Calu3 (cell line): ENCODE results near the gene SHC4. TPM values are rescaled to one million over a fixed set of nuclear protein-coding genes. Genes with fewer than 3 reads are reported as not detected.

Source experiments
- BruUV-seq: library from RNA; stranded (reverse); fragments of 400-500 nt; replicated peaks from 2 replicates; lab custom pipeline; 2021; lab: Mats Ljungman, UMichigan
- CTCF ChIA-PET: fragments of 300-600 bp; sonication (Branson Sonifier 250); formaldehyde crosslinking; loops from one replicate; lab custom pipeline; 2022; ENCODE audit warnings: antibody characterized with exemption; lab: Charles Lee
- DNase-seq: peaks from one replicate; pipeline ENCODE4 v3.0.0; 2022
- H3K27ac Mint-ChIP-seq: one replicate; pipeline ENCODE4 v1.8.0; 2022; ENCODE audit warnings: mixed read lengths; ENCODE audit not compliant: unreplicated experiment
- H3K27me3 Mint-ChIP-seq: one replicate; pipeline ENCODE4 v1.8.0; 2022; ENCODE audit warnings: mixed read lengths; ENCODE audit not compliant: unreplicated experiment
- H3K36me3 Mint-ChIP-seq: one replicate; pipeline ENCODE4 v1.8.0; 2022; ENCODE audit warnings: mild to moderate bottlenecking, moderate library complexity, mixed read lengths; ENCODE audit not compliant: insufficient read depth, unreplicated experiment
- H3K4me1 Mint-ChIP-seq: one replicate; pipeline ENCODE4 v1.8.0; 2022; ENCODE audit warnings: mild to moderate bottlenecking, low read depth, mixed read lengths; ENCODE audit not compliant: unreplicated experiment
- H3K4me3 Mint-ChIP-seq: one replicate; pipeline ENCODE4 v1.8.0; 2022; ENCODE audit warnings: mild to moderate bottlenecking, low read depth, moderate library complexity, mixed read lengths; ENCODE audit not compliant: unreplicated experiment
- H3K9me3 Mint-ChIP-seq: one replicate; pipeline ENCODE4 v1.8.0; 2022; ENCODE audit warnings: low read depth, mixed read lengths; ENCODE audit not compliant: unreplicated experiment
- CTCF ChIP-seq: fragments of 200-600 bp; IDR thresholded peaks from one replicate; pipeline ENCODE4 v1.8.0; 2022; ENCODE audit warnings: antibody characterized with exemption; ENCODE audit not compliant: unreplicated experiment
- intact Hi-C: fragments of 100-400 bp; cut with micrococcal nuclease; formaldehyde crosslinking; loops from one replicate; pipeline ENCODE4 v1.10.0; 2022; ENCODE audit not compliant: unreplicated experiment
- total RNA-seq: library from RNA; stranded (reverse); gene quantifications from 2 replicates; pipeline ENCODE4 v1.2.3, GENCODE V29; 2022

SHC4 gene
- total RNA-seq, 1 experiment from 2014 or later: 1.2 TPM

DNA sequence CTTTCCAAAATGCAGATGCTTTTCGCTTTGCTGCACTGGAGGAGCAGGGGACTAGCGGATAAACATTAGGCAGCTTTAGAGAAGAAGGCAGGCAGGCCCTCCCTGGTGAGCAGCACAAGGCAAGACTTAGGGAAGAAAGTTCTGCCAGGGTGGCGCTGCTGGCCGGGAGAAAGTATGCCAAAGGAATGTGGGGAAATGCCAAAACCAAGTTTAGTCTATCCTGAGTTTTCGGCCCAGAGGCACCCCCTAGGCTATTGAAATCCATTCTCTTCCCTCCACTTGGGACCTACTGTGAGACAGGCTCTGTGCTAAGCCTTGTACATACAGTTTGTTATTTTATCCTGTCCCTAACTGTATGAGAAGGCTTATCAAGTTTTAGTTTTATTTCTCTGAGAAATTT lies 9.2 kb downstream of the SHC4 start:
- DNase-seq: no peak
- Mint-ChIP-seq H3K9me3 (no peaks in the 10 kb centered on the region), H3K4me1 (no peaks in the 10 kb centered on the region), H3K27me3 (no peaks in the 10 kb centered on the region), H3K36me3 (no peaks in the 10 kb centered on the region), H3K4me3 (no peak overlapping the region), H3K27ac (no peak overlapping the region)
- CTCF ChIA-PET: no interaction called here
- intact Hi-C loops: no loop called here
- BruUV-seq: no TSS peak
- TF ChIP-seq CTCF: no peak

GRCh38 chr15:48946840-48947187 lies 16.9 kb downstream of the SHC4 start:
- H3K4me3 Mint-ChIP-seq: no peak overlapping the region
- H3K36me3 Mint-ChIP-seq: no peaks in the 10 kb centered on the region
- H3K4me1 Mint-ChIP-seq: peaks cover 19% of the 10 kb centered on the region
- no peak for TF ChIP-seq CTCF
- no peaks in the 10 kb centered on the region for H3K27me3 Mint-ChIP-seq
- H3K9me3 Mint-ChIP-seq: peaks cover 3% of the 10 kb centered on the region
- H3K27ac Mint-ChIP-seq: peak overlapping the region; percentile 95
- BruUV-seq: no TSS peak
- CTCF ChIA-PET: interaction anchor here (1.4 kb wide), 1 partner anchor 29 kb away, joined by 4 read pairs; no protein-coding TSS in a partner anchor
- intact Hi-C loops: loop anchor here (2.0 kb wide), 2 partner anchors 16 to 76 kb away; partner anchors contain the start of gene SHC4
- no peak for DNase-seq

GRCh38 chr15:48946074-48946839 lies 17.5 kb downstream of the SHC4 start:
- no peak overlapping the region for H3K4me3 Mint-ChIP-seq
- intact Hi-C loops: loop anchor here (2.0 kb wide), 2 partner anchors 17 to 75 kb away; partner anchors contain the start of gene SHC4
- peaks cover 3% of the 10 kb centered on the region for H3K9me3 Mint-ChIP-seq
- peak; percentile 66 for DNase-seq
- no peak for TF ChIP-seq CTCF
- H3K4me1 Mint-ChIP-seq: peaks cover 21% of the 10 kb centered on the region
- H3K27me3 Mint-ChIP-seq: no peaks in the 10 kb centered on the region
- no peaks in the 10 kb centered on the region for H3K36me3 Mint-ChIP-seq
- peak overlapping the region; percentile 95 for H3K27ac Mint-ChIP-seq
- CTCF ChIA-PET: interaction anchor here (0.9 to 1.5 kb wide), 7 partner anchors 16 to 84 kb away, joined by 3 to 6 read pairs (median 5); partner anchors contain the start of gene EID1
- BruUV-seq: no TSS peak

DNA sequence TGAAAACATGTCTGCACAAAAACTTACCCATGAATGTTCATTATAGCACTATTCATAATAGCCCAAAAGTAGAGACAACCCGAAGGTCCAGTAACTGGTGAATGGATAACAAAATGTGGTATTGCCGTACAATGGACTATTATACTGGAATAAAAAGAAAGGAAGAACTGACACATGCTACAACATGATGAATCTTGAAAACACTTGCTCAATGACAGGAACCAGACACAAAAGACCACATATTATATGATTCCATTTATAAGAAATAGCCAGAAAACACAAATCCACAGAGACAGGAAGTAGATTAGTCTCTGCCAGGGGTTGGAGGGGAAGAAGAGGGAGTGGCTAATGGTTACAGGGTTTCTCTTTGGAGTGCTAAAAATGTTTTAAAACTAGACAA lies 18.3 kb downstream of the SHC4 start:
- peaks cover 3% of the 10 kb centered on the region for H3K9me3 Mint-ChIP-seq
- H3K27me3 Mint-ChIP-seq: no peaks in the 10 kb centered on the region
- intact Hi-C loops: no loop called here
- no peaks in the 10 kb centered on the region for H3K36me3 Mint-ChIP-seq
- H3K27ac Mint-ChIP-seq: peak overlapping the region; percentile 95
- BruUV-seq: no TSS peak
- peaks cover 29% of the 10 kb centered on the region for H3K4me1 Mint-ChIP-seq
- CTCF ChIA-PET: interaction anchor here (1.0 to 1.5 kb wide), 4 partner anchors 17 to 84 kb away, joined by 3 to 6 read pairs (median 5); partner anchors contain the start of gene EID1
- no peak for DNase-seq
- TF ChIP-seq CTCF: no peak
- H3K4me3 Mint-ChIP-seq: peak overlapping the region; percentile 35
